Glutamatergic neuron (in vitro differentiated cells): ENCODE data around the gene SPATA31D1. TPM values are rescaled to one million over a fixed set of nuclear protein-coding genes. Genes with fewer than 3 reads are reported as not detected.

Experiments used
- total RNA-seq: library from RNA; stranded (reverse); fragmentation: NEBNext Ultra II Directional; extraction: Animal tissue kit (Norgen Biotek cat#: 25700); gene quantifications from one replicate; pipeline ENCODE4 v1.2.1, GENCODE V29; 2021; ENCODE audit not compliant: unreplicated experiment

Gene SPATA31D1
- total RNA-seq, 1 donor from 2014 or later: not detected

Other genes starting within 250 kb of the SPATA31D1 start
- gene SPATA31D4, start 60.3 kb upstream of the SPATA31D1 start, total RNA-seq: not detected
- not detected for gene SPATA31D3, start 45.3 kb upstream of the SPATA31D1 start, total RNA-seq